ENCODE results near the gene SVOPL.

GRCh38 chr7:138690495-138690894 is 10.7 kb downstream of the SVOPL start:
- TF ChIP-seq CTCF (IDR thresholded peaks at IDR 0.05): no peak
- TF ChIP-seq EP300 (IDR thresholded peaks at IDR 0.05): no peak
- no peak for TF ChIP-seq POLR2A (IDR thresholded peaks at IDR 0.05)
- no peak for TF ChIP-seq POLR2AphosphoS5 (IDR thresholded peaks at IDR 0.05)

Data from suprapubic skin (tissue), 4 donors.